Measurements from ENCODE around the gene KLHDC4. TPM values are rescaled to one million over a fixed set of nuclear protein-coding genes. Genes with fewer than 3 reads are reported as not detected.

Gene KLHDC4
- total and polyA plus RNA-seq, 9 of the 15 experiments (the other 6 are each of a cell fraction or from before 2014, with no cell fraction given) = 1.3 to 68.1 (median 32.8) TPM

- TF ChIP-seq ZBTB33 (CRISPR knock-in tag; IDR thresholded peaks at IDR 0.05) (no peak), ZBTB2 (IDR thresholded peaks at IDR 0.05) (no peak), ZNF347 (CRISPR knock-in tag; IDR thresholded peaks at IDR 0.05; ENCODE audit: low read depth) (no peak), SMARCC2 (IDR thresholded peaks at IDR 0.05; ENCODE audit: low read depth) (no peak), ZNF12 (CRISPR knock-in tag; IDR thresholded peaks at IDR 0.05) (no peak), ZBTB17 (CRISPR knock-in tag; IDR thresholded peaks at IDR 0.05) (no peak), ZNF518B (CRISPR knock-in tag; IDR thresholded peaks at IDR 0.05) (no peak)
Measured at GRCh38 chr16:87695534-87695933, 70.3 kb downstream of the KLHDC4 start (continued).
